DND-41 (cell line): Measurements from ENCODE around the gene CELF1.

ENCODE experiments used
- ATAC-seq: fragments of 200-7000 bp; cut with Tn5 transposase; 3 replicates; pipeline ENCODE4 v1.9.1; 2021; ENCODE audit warnings: low read depth; ENCODE audit not compliant: insufficient read depth
- DNase-seq: peaks from one replicate; pipeline ENCODE4 v3.0.0-alpha.2; 2020
- H2AFZ ChIP-seq: 2 replicates; pipeline ENCODE4 v1.6.0; 2012; ENCODE audit warnings: low read depth, low read length
- H3K27ac ChIP-seq: 2 replicates; pipeline ENCODE4 v1.5.1; 2012; ENCODE audit warnings: low read length, inconsistent platforms
- H3K27me3 ChIP-seq: fragments of 200-600 bp; sonication (generic); 2 replicates; pipeline ENCODE4 v1.6.0; 2012; ENCODE audit warnings: low read length, mild to moderate bottlenecking, inconsistent platforms; ENCODE audit not compliant: insufficient read depth, poor library complexity
- H3K36me3 ChIP-seq: 2 replicates; pipeline ENCODE4 v1.5.1; 2012; ENCODE audit warnings: low read length, inconsistent platforms; ENCODE audit not compliant: insufficient read depth
- H3K4me1 ChIP-seq: 2 replicates; pipeline ENCODE4 v1.5.1; 2012; ENCODE audit warnings: mild to moderate bottlenecking, low read length; ENCODE audit not compliant: insufficient read depth
- H3K4me2 ChIP-seq: 2 replicates; pipeline ENCODE4 v1.6.0; 2012; ENCODE audit warnings: mild to moderate bottlenecking, moderate library complexity, low read length, inconsistent platforms; ENCODE audit not compliant: insufficient read depth
- H3K4me3 ChIP-seq, 2 experiments: fragments of 200-600 bp in 1 of 2; shearing (Covaris generic) in 1 of 2; 2 replicates each; pipeline ENCODE4 v1.5.1; 2012 to 2016; ENCODE audit warnings: inconsistent platforms in 2 of 2, low read length in 2 of 2, mild to moderate bottlenecking in 2 of 2, low read depth in 1 of 2, moderate library complexity in 1 of 2
- H3K79me2 ChIP-seq: 2 replicates; pipeline ENCODE4 v1.6.0; 2012; ENCODE audit warnings: low read length, inconsistent platforms; ENCODE audit not compliant: insufficient read depth
- H3K9ac ChIP-seq: 2 replicates; pipeline ENCODE4 v1.6.0; 2012; ENCODE audit warnings: low read depth, mild to moderate bottlenecking, inconsistent platforms, low read length, moderate library complexity
- H3K9me3 ChIP-seq: 2 replicates; pipeline ENCODE4 v1.5.1; 2012; ENCODE audit warnings: low read length, moderate library complexity, mild to moderate bottlenecking, inconsistent platforms; ENCODE audit not compliant: insufficient read depth, severe bottlenecking
- H4K20me1 ChIP-seq: 2 replicates; pipeline ENCODE4 v1.6.0; 2012; ENCODE audit warnings: low read length; ENCODE audit not compliant: insufficient read depth
- CTCF ChIP-seq: IDR thresholded peaks from 2 replicates; pipeline ENCODE4 v1.5.1; 2012; ENCODE audit warnings: borderline replicate concordance, low read length, moderate library complexity, mild to moderate bottlenecking; ENCODE audit not compliant: poor library complexity, severe bottlenecking; ENCODE audit errors: extremely low read depth
- EZH2 ChIP-seq: IDR thresholded peaks from 3 replicates; pipeline ENCODE4 v1.6.1; 2012; ENCODE audit warnings: borderline replicate concordance, low read depth, mild to moderate bottlenecking, moderate library complexity, low read length, inconsistent platforms; ENCODE audit not compliant: severe bottlenecking

Gene CELF1

GRCh38 chr11:47451990-47452389 is 100.9 kb downstream of the CELF1 start:
- no peak for ATAC-seq
- Histone ChIP-seq H2AFZ (no peak overlapping the region), H3K4me3 (no peak overlapping the region), H3K9ac (no peak overlapping the region), H3K27ac (no peak overlapping the region), H3K27me3 (no peaks in the 10 kb centered on the region), H3K36me3 (no peaks in the 10 kb centered on the region), H3K79me2 (no peaks in the 10 kb centered on the region), H4K20me1 (no peaks in the 10 kb centered on the region), H3K4me2 (no peak overlapping the region), H3K9me3 (no peaks in the 10 kb centered on the region), H3K4me1 (no peaks in the 10 kb centered on the region)
- TF ChIP-seq CTCF, result no peak
- DNase-seq, result no peak

GRCh38 chr11:47451436-47451835 is 101.5 kb downstream of the CELF1 start:
- Histone ChIP-seq H3K4me1 (no peaks in the 10 kb centered on the region), H3K79me2 (no peaks in the 10 kb centered on the region), H3K4me2 (no peak overlapping the region), H3K4me3 (no peak overlapping the region), H3K27me3 (no peaks in the 10 kb centered on the region), H2AFZ (no peak overlapping the region), H3K9me3 (no peaks in the 10 kb centered on the region), H4K20me1 (no peaks in the 10 kb centered on the region), H3K36me3 (no peaks in the 10 kb centered on the region), H3K9ac (no peak overlapping the region), H3K27ac (no peak overlapping the region)
- ATAC-seq (no peak), DNase-seq (no peak)
- TF ChIP-seq CTCF, result no peak

GRCh38 chr11:47449541-47449940 is 103.4 kb downstream of the CELF1 start:
- no peaks in the 10 kb centered on the region for H3K79me2 ChIP-seq
- H3K9me3 ChIP-seq, result no peaks in the 10 kb centered on the region
- no peak overlapping the region for H3K4me3 ChIP-seq
- H3K4me1 ChIP-seq, result no peaks in the 10 kb centered on the region
- ATAC-seq (no peak), DNase-seq (no peak)
- no peaks in the 10 kb centered on the region for H3K36me3 ChIP-seq
- no peak overlapping the region for H3K4me2 ChIP-seq
- no peak overlapping the region for H3K27ac ChIP-seq
- no peaks in the 10 kb centered on the region for H3K27me3 ChIP-seq
- no peaks in the 10 kb centered on the region for H4K20me1 ChIP-seq
- no peak for TF ChIP-seq CTCF
- TF ChIP-seq EZH2, result no peak
- H2AFZ ChIP-seq, result no peak overlapping the region
- H3K9ac ChIP-seq, result no peak overlapping the region
